ENCODE results near the gene OPN1SW. TPM values are rescaled to one million over a fixed set of nuclear protein-coding genes. Genes with fewer than 3 reads are reported as not detected.

OPN1SW gene
- total RNA-seq, 1 experiment from 2014 or later, result not detected

- Histone ChIP-seq H3K27ac (no peak overlapping the region), H3K4me1 (replicated peaks) (no peaks in the 10 kb centered on the region), H3K27me3 (replicated peaks) (peaks cover 7% of the 10 kb centered on the region; the same call in 1 of the 2 replicates), H3K4me3 (no peak overlapping the region), H3K36me3 (no peaks in the 10 kb centered on the region), H3K9me3 (replicated peaks) (no peaks in the 10 kb centered on the region)
- no peak for DNase-seq (ENCODE audit: low read depth in 1 of 2, low spot score in 2 of 2)
Measured at GRCh38 chr7:128727239-128727638, 48.4 kb downstream of the OPN1SW start.

GRCh38 chr7:128726737-128727072 is 48.9 kb downstream of the OPN1SW start:
- no peak for DNase-seq (ENCODE audit: low read depth in 1 of 2, low spot score in 2 of 2)
- Histone ChIP-seq H3K4me3 (no peak overlapping the region), H3K9me3 (replicated peaks) (no peaks in the 10 kb centered on the region), H3K36me3 (no peaks in the 10 kb centered on the region), H3K27ac (no peak overlapping the region), H3K27me3 (replicated peaks) (peaks cover 6% of the 10 kb centered on the region; the same call in 1 of the 2 replicates), H3K4me1 (replicated peaks) (no peaks in the 10 kb centered on the region)

GRCh38 chr7:128726059-128726736 is 49.4 kb downstream of the OPN1SW start:
- Histone ChIP-seq H3K27me3 (replicated peaks) (peaks cover 9% of the 10 kb centered on the region; the same call in 1 of the 2 replicates), H3K27ac (no peak overlapping the region), H3K4me1 (replicated peaks) (no peaks in the 10 kb centered on the region), H3K36me3 (no peaks in the 10 kb centered on the region), H3K4me3 (no peak overlapping the region), H3K9me3 (replicated peaks) (no peaks in the 10 kb centered on the region)
- no peak for DNase-seq (ENCODE audit: low read depth in 1 of 2, low spot score in 2 of 2)

GRCh38 chr7:128725531-128725930 is 50.1 kb downstream of the OPN1SW start:
- H3K4me1 ChIP-seq (replicated peaks), result no peaks in the 10 kb centered on the region
- no peak overlapping the region for H3K27ac ChIP-seq
- no peaks in the 10 kb centered on the region for H3K9me3 ChIP-seq (replicated peaks)
- no peak overlapping the region for H3K4me3 ChIP-seq
- no peaks in the 10 kb centered on the region for H3K36me3 ChIP-seq
- no peak for DNase-seq (ENCODE audit: low read depth in 1 of 2, low spot score in 2 of 2)
- peaks cover 12% of the 10 kb centered on the region; the same call in 1 of the 2 replicates for H3K27me3 ChIP-seq (replicated peaks)

GRCh38 chr7:128724743-128725142 is 50.9 kb downstream of the OPN1SW start:
- Histone ChIP-seq H3K27me3 (replicated peaks) (peaks cover 12% of the 10 kb centered on the region; the same call in 1 of the 2 replicates), H3K27ac (no peak overlapping the region), H3K4me3 (no peak overlapping the region), H3K9me3 (replicated peaks) (no peaks in the 10 kb centered on the region), H3K4me1 (replicated peaks) (no peaks in the 10 kb centered on the region), H3K36me3 (no peaks in the 10 kb centered on the region)
- DNase-seq (ENCODE audit: low read depth in 1 of 2, low spot score in 2 of 2), result no peak

Other genes starting within 250 kb of the OPN1SW start
- 0.68 TPM in 1 of 2 replicates, not detected in the other for gene GARIN1A, start 103.5 kb downstream of the OPN1SW start, total RNA-seq (2014; rRNA removed; shearing (Covaris generic))
- gene CALU, start 36.4 kb downstream of the OPN1SW start, total RNA-seq (2014; rRNA removed; shearing (Covaris generic)), result 919 and 957 TPM in 2 replicates
- 1.0 and 1.8 TPM in 2 replicates for gene CCDC136, start 16.2 kb upstream of the OPN1SW start, total RNA-seq (2014; rRNA removed; shearing (Covaris generic))
- gene FLNC, start 54.6 kb upstream of the OPN1SW start, total RNA-seq (2014; rRNA removed; shearing (Covaris generic)), result 56.8 and 84.7 TPM in 2 replicates
- gene ATP6V1F, start 87.1 kb upstream of the OPN1SW start, total RNA-seq (2014; rRNA removed; shearing (Covaris generic)), result 53.6 and 96.2 TPM in 2 replicates
- gene KCP, start 134.9 kb upstream of the OPN1SW start, total RNA-seq (2014; rRNA removed; shearing (Covaris generic)), result not detected in 2 replicates
- 0.08 TPM in 1 of 2 replicates, not detected in the other for gene IRF5, start 162.1 kb upstream of the OPN1SW start, total RNA-seq (2014; rRNA removed; shearing (Covaris generic))